Measurements from ENCODE around the gene SH3BP5.

DNA sequence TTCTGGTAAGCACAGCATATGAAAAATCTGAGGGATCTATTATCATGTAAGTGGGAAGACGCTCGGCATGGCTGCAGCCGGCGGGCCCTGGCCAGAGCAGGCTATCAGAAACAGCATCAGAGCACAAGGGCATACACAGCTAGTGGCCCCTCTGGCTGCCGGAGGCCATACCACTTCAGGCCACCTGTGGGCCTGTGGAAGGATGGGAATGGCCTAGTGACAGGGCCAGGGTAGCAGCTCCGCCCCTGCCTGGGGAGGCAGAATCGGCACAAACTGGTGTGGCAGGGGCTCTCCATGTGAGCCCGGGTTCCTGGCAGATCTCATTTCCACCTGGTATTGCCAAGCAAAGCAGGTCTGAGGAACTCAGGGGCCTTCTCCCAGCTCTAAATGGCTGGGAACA, 46.4 kb downstream of the SH3BP5 start:
- TF ChIP-seq, protein P1, sequence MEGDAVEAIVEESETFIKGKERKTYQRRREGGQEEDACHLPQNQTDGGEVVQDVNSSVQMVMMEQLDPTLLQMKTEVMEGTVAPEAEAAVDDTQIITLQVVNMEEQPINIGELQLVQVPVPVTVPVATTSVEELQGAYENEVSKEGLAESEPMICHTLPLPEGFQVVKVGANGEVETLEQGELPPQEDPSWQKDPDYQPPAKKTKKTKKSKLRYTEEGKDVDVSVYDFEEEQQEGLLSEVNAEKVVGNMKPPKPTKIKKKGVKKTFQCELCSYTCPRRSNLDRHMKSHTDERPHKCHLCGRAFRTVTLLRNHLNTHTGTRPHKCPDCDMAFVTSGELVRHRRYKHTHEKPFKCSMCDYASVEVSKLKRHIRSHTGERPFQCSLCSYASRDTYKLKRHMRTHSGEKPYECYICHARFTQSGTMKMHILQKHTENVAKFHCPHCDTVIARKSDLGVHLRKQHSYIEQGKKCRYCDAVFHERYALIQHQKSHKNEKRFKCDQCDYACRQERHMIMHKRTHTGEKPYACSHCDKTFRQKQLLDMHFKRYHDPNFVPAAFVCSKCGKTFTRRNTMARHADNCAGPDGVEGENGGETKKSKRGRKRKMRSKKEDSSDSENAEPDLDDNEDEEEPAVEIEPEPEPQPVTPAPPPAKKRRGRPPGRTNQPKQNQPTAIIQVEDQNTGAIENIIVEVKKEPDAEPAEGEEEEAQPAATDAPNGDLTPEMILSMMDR (IDR thresholded peaks at IDR 0.05): no peak
- TF ChIP-seq POLR2A (IDR thresholded peaks at IDR 0.05): no peak
